Epithelial cell of esophagus (primary cell): Measurements from ENCODE around the gene MARCHF10.

Source experiments
- DNase-seq: peaks from one replicate; pipeline ENCODE4 v3.0.0; 2010; ENCODE audit warnings: low read depth
- H3K4me3 ChIP-seq: 2 replicates; pipeline ENCODE4 v1.5.1; 2011; ENCODE audit warnings: mild to moderate bottlenecking, low read length, control low read depth
- TF ChIP-seq, protein P1 (sequence below): IDR thresholded peaks from 2 replicates; pipeline ENCODE4 v1.5.1; 2011; ENCODE audit warnings: low read depth, mild to moderate bottlenecking, low read length, control low read depth, inconsistent platforms; ENCODE audit not compliant: insufficient read depth; ENCODE audit errors: missing control alignments

Gene MARCHF10

DNA sequence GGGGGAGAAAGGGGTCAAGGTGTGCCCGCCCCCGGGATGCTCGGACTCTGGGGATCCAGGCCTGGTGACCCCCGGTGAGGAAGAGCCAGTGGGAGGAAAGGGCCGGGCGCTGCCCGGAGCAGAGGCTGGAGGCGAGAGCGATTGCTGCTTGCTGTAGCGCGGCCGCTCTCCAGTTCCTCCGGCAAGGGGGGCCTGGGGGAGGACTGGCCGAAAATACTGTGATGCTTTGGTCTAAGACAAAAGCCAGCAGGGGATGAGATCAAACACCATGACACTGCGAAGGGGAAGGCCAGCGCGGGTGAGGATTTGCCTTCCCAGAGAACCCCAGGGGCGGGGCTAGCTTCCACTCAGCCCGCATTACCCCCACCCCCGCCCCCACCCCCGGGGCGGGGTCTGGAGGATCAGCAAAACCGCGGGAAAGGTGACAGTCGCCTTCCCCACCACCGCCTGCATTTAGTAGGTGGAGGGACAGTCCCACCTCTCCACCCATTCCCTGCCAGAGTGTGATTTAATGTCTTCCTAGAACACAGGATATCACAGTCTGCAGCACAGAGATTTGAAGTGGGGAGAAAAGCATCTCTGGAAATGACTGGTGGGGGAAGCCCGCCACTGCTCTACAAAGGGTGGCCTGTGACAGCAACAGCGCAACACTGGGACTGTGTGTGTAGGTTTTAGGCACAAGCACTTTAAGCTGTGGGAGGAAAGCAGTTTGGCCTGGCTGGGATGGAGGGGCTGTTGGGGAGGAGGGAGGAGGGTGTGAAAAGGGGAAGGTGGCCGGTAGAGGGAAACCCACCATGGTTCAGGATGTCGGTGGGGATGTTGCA lies 154.9 kb downstream of the MARCHF10 start:
- TF ChIP-seq, protein P1, sequence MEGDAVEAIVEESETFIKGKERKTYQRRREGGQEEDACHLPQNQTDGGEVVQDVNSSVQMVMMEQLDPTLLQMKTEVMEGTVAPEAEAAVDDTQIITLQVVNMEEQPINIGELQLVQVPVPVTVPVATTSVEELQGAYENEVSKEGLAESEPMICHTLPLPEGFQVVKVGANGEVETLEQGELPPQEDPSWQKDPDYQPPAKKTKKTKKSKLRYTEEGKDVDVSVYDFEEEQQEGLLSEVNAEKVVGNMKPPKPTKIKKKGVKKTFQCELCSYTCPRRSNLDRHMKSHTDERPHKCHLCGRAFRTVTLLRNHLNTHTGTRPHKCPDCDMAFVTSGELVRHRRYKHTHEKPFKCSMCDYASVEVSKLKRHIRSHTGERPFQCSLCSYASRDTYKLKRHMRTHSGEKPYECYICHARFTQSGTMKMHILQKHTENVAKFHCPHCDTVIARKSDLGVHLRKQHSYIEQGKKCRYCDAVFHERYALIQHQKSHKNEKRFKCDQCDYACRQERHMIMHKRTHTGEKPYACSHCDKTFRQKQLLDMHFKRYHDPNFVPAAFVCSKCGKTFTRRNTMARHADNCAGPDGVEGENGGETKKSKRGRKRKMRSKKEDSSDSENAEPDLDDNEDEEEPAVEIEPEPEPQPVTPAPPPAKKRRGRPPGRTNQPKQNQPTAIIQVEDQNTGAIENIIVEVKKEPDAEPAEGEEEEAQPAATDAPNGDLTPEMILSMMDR: no peak
- no peak for DNase-seq
- H3K4me3 ChIP-seq: peak overlapping the region; percentile 43

DNA sequence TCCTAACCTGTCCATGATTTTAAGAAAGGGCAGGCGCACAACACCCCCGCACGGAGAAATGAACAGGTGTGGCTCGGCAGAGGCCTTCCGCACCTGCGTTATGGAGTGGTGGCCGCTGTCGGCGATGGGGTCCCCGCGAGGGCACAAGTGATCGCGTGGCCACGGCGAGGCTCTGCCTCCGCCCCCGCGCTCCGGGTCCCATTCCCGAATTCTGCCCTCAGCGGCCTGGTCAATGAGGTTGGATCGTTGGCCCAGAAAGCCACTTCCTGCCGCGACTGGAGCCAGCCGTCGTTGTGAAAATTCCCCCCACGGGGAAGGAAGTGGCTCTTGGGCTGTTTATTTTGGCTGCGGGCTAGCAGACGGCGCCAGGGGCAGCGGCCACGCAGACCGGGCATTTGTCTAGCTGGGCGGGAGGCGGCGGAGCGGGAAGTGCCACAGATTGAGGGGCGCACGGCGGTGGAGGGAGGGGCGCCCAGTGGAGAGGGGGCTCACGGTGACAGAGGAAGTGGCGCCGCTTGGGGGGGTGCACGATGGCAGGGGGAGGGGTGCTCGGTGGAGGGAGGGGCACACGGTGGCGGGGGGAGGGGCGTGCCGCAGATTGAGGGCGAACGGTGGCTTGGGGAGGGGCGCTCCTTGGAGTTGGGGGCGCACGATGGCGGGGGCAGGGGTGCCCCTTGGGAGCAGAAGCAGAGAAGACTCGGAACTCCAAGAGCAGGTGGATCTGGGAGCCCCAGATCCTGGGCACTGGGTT lies 155.7 kb downstream of the MARCHF10 start:
- peak; percentile 29 for DNase-seq
- H3K4me3 ChIP-seq: peak overlapping the region; percentile 43
- TF ChIP-seq, protein P1: no peak
